Left hindlimb (tissue), 1 donor: ENCODE results near the gene AKT3.

ENCODE experiments used
- DNase-seq: peaks from one replicate; pipeline ENCODE4 v3.0.0-alpha.2; 2018

AKT3 gene

GRCh38 chr1:243455760-243456651 is 394.0 kb downstream of the AKT3 start:
- DNase-seq = no peak

- no peak for DNase-seq
Observed at GRCh38 chr1:243454328-243454997, 395.6 kb downstream of the AKT3 start.

- DNase-seq = no peak
Observed at GRCh38 chr1:243452092-243452491, 398.0 kb downstream of the AKT3 start.

- DNase-seq = no peak
Observed at GRCh38 chr1:243449373-243449772, 400.7 kb downstream of the AKT3 start.

- DNase-seq = no peak
Observed at GRCh38 chr1:243447844-243448243, 402.2 kb downstream of the AKT3 start.

GRCh38 chr1:243447347-243447746 is 402.7 kb downstream of the AKT3 start:
- DNase-seq = no peak

GRCh38 chr1:243443557-243443956 is 406.5 kb downstream of the AKT3 start:
- DNase-seq = no peak

- DNase-seq = no peak
Observed at GRCh38 chr1:243441601-243442000, 408.4 kb downstream of the AKT3 start.

- no peak for DNase-seq
Observed at GRCh38 chr1:243440406-243440805, 409.6 kb downstream of the AKT3 start.

GRCh38 chr1:243438815-243439214 is 411.2 kb downstream of the AKT3 start:
- no peak for DNase-seq
